ENCODE data around the gene GALNT17. TPM values are rescaled to one million over a fixed set of nuclear protein-coding genes. Genes with fewer than 3 reads are reported as not detected.
"Not testable (repeated sequence)": the region's sequence is repeated elsewhere in the genome, so short reads cannot be mapped to it uniquely, and the experiment has no call there.

Gene GALNT17
- total RNA-seq, 1 experiment from 2014 or later: 0.06 TPM

- DNase-seq (ENCODE audit: low read depth): no peak
These were observed 104.5 kb downstream of the GALNT17 start for GRCh38 chr7:71236230-71237105.

- no peak for DNase-seq (ENCODE audit: low read depth)
These were observed 106.0 kb downstream of the GALNT17 start for GRCh38 chr7:71237945-71238344.

DNA sequence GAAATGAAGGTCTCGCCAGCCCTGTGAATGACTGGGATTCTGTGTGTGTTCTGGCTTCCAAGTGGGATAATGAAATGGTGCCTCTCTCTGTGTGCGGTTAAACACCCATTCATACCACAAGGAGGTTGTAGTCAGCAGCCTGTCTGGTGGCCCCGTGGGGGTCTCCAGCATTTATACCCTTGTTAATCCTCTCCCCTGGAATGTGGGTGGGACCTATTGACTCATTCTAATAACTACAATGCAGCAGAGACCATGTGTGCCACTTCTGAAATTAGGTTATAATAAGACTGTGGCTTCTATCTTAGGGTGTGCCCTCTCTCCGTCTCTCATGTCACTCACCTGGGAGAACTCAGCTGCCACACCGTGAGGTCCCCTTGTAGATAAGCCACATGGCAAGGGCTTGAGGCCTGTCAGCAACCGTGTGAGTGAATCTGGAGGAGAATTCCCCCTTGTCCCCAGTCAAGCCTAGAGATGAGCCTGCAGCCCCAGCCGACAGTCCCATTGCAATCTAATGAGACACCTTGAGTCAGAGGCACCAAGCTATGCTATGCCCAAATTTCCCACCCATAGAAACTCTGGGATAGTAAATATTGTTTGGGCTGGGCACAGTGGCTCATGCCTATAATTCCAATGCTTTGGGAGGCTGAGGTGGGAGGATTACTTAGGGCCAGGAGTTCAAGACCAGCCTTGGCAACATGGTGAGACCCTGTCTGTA, 106.8 kb downstream of the GALNT17 start:
- DNase-seq (ENCODE audit: low read depth): no peak

- DNase-seq (ENCODE audit: low read depth): no peak
These were observed 107.8 kb downstream of the GALNT17 start for GRCh38 chr7:71239586-71240268.

- no peak for DNase-seq (ENCODE audit: low read depth)
These were observed 111.9 kb downstream of the GALNT17 start for GRCh38 chr7:71243736-71244410.

DNA sequence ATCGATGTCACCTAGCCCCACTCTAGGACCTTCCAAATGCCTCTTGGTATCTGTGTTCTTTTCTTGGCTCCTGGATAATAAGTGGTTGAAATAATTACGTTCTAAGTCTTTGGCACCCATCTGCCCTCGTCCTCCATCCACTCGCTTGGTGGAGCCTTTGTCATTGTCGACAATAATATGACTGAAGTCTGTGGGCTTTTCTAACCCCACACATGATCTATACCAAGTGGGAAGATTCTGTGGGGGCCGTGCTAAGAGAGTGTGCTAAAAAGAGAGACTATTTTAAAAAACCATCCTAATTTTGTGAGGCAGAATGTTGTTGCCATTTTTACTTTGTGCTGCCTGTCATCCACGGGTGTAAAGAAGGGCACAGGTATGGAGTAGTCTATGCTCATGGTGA, 113.1 kb downstream of the GALNT17 start:
- DNase-seq (ENCODE audit: low read depth): no peak

DNA sequence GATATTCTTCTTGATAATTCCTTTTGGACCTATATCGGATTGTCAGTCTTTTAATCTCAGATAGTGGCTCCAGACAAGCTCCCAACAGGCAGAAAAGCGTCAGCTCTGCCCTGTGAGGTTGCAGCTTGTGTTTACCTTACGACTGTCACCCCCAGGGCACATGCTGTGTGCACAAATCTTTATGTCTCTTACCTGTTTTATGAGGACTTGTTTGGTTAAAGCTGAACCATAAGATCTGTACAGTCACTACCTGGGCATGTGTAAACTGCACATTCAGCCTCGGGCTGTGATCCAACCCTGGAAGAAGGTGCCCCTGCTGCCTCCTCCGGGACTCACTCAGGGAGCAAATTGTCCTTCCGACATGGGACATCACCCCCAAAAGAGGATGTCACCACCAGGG, 119.8 kb downstream of the GALNT17 start:
- DNase-seq (ENCODE audit: low read depth): no peak

- DNase-seq (ENCODE audit: low read depth): no peak
These were observed 122.8 kb downstream of the GALNT17 start for GRCh38 chr7:71254751-71255150.

DNA sequence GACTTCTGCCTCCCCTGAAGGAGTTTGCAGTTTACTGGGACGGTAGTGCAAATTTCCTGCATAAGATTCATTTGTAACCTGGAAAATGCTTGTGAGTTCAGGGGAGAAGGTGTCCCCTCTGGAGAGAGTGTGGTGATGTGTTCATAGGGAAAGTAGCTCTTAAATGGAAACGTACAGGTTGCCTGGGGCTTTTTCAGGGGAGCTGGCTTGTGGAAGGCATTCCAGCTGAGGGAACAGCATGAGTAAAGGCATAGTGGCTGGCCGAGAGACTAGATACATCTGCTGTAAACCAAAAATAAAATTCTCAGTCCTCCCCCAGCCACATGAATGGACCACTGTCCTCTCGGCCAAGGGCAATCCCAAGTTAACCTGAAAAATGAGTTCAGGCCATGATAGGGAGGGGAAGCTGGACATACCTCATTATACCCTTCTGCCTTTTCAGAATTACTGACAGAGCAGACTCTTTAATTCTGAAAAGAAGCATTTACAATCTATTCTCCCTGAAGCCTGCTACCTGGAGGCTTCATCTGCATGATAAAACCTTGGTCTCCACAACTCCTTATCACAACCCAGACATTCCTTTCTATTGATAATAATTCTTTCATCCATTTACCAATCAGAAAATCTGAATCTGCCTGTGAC, 123.7 kb downstream of the GALNT17 start:
- no peak for DNase-seq (ENCODE audit: low read depth)

DNA sequence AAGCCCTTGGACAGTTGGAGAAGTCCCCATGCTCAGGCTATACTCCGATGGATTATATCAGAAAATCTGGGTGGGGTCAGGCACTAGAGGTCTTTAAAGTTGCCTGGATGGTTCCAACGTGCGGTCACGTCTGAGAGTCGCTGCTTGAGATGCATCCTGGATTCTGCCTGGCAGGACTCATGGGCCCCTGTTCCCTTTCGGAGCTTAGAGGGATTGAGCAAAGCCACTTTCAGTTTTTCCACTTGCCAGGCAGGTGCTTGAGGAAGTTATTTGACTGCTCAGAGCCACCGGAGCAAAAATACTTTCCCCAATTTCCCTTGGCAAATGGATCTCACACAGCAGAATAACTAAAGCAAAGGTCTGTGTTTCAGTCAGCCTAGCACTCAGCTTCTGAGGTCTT, 129.1 kb downstream of the GALNT17 start:
- DNase-seq (ENCODE audit: low read depth): no peak

DNA sequence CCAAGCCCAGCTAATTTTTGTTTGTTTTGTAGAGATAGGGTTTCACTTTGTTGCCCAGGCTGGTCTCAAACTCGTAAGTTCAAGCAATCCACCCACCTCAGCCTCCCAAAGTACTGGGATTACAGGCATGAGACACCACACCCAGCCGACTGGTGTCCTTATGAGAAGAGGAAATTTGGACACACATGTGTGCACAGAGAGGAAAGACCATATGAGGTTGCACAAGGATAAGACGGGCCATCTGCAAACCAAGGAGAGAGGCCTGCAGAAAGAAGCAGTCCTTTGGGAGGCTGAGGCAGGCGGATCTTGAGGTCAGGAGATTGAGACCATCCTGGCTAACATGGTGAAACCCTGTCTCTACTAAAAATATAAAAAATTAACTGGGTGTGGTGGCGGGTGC, 130.9 kb downstream of the GALNT17 start:
- DNase-seq (ENCODE audit: low read depth): not testable (repeated sequence)

DNA sequence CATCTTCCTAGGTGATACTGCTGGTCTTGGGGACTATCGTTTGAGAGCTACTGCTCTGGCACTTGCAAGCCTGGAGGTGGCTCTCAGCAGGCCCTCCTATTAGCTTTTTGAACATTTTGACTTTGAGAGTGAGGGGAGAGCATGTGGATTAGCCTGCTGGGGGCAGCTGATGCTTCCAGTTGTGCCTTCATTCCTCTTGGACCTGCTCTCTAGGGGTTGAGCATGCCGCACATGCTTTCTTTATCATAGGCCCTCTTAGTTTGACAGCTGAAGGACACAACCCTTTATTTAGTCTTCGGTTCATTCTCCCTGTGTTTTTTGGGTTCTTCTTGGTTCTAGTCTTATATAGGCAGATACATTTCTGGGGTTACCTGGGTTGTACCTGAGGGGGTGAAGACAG, 132.1 kb downstream of the GALNT17 start:
- DNase-seq (ENCODE audit: low read depth): no peak

DNA sequence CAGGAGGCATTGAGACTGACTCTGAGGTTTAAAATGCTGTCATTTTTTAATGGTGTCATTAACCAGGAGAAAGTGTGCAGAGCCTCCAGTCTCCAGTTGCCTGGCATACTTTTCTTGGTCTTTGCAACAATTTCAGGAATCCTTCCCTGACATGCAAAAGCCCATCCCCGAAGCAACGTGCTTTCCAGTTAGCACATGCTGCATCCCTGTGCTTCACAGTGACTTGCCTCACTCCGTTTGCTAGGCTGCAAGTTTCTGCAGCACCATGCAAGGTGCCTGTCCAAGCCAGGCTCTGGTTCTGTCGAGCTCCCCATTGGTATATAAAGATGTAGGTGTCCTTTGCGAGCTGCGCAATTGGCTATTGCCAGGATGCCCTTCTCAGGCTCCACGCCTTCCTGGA, 135.0 kb downstream of the GALNT17 start:
- DNase-seq (ENCODE audit: low read depth): no peak

DNA sequence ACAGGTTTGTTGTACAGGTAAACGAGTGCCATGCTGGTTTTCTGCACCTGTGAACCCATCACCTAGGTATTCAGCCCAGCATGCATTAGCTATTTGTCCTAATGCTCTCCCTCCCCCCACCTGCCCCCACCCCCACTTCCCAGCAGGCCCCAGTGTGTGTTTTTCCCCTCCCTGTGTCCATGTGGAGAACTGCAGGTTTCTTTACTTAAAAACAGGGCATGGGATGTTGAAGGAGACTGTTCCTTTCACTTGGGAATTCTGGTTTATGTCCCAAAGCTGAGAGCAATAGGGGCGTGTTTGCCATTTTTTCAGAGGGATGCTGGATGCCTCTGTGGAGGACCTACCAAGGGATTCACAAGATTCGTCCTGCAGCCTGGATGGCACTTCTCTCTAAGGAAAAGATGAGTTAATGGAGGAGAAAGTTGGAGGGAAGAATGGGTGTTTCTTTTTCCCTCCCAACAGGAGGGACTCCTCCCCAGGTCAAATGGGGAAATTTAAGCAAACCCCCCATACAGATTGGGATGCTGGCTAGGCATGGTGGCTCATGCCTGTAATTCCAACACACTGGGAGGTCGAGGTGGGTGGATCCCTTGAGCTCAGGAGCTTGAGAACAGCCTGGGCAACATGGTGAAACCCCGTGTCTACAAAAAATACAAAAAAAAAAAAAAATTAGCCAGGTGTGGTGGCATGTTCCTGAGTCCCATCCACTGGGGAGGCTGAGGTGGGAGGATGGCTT, 136.0 kb downstream of the GALNT17 start:
- DNase-seq (ENCODE audit: low read depth): no peak

GRCh38 chr7:71270558-71270957, 138.6 kb downstream of the GALNT17 start:
- no peak for DNase-seq (ENCODE audit: low read depth)

GRCh38 chr7:71271203-71271602, 139.3 kb downstream of the GALNT17 start:
- DNase-seq (ENCODE audit: low read depth): no peak

DNA sequence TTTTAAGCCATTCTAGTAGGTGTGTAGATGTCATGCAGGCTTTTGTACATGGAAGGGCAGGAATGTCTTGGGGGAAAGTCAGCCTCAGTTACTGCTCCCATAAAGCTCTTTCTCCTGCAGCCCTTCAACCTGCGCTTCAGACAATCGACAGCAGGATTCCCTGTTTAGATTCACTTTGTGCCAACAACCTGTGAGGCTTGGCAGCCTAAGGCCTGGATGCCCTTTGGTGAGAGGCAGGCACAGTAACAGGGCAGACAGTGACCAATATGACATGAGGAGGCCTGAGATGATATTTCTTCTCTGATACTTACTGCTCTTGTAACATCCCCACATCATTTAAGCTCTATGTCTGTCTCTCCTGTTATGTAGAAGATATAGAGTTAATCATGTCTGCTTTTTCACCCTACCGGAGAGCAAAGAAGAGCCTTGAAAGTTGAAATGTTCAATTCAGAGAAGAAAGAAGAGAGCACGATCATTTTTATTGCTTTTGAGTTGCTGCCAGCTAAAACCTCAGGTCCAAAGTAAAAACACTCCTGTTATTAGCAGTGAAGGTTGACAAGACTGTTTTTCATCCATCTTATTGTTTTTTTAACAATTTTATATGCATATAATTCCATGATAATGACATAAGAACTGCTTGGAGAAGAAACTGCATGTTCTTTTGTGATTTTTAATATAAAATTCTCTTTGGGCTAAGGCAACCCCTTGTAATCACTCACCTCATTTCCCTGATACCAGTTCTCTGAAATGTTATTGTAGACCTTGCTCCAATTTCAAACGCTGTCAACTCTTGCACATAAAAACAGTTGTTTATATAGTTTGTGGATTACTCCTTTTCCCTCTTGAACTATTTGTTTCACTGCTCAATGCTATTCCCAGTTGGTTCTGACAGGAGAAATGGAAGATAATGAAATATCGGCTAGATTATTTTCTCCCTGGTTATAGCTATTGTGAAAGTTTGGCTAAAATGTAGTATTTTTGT, 140.9 kb downstream of the GALNT17 start:
- no peak for DNase-seq (ENCODE audit: low read depth)

DNA sequence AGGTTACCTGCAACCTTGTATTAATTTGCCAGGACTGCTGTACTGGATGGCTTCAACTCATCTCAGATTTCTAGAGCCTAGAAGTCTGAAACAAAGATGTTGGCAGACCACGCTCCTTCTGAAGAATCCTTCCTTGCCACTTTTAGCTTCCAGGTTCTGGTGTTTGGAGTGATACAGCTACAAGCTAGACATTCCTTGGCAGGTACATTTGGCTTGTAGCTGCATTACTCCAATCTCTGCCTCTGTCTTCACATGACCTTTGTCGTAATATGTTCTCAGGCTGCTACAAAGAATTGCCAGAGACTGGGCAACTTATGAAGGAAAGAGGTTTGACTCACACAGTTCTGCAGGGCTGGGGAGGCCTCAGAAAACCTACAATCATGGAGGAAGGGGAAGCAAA, 146.3 kb downstream of the GALNT17 start:
- no peak for DNase-seq (ENCODE audit: low read depth)

GRCh38 chr7:71281261-71281660, 149.3 kb downstream of the GALNT17 start:
- DNase-seq (ENCODE audit: low read depth): no peak

Data from LHCN-M2 (cell line).